C4-2B (cell line): ENCODE measurements around the gene APIP.

ENCODE experiments used
- H3K27ac ChIP-seq: fragments of 450-650 bp; 2 replicates; pipeline ENCODE4 v1.5.1; 2017
- CTCF ChIP-seq: fragments of 450-650 bp; conservative IDR thresholded peaks from 2 replicates; pipeline ENCODE4 v1.5.1; 2017; ENCODE audit warnings: mild to moderate bottlenecking
- ZFX ChIP-seq: fragments of 450-650 bp; IDR thresholded peaks from 2 replicates; pipeline ENCODE4 v1.6.1; 2017

APIP gene

GRCh38 chr11:34924714-34925113 lies 8.5 kb upstream of the APIP start:
- H3K27ac ChIP-seq, result no peak overlapping the region
- no peak for TF ChIP-seq ZFX
- no peak for TF ChIP-seq CTCF

DNA sequence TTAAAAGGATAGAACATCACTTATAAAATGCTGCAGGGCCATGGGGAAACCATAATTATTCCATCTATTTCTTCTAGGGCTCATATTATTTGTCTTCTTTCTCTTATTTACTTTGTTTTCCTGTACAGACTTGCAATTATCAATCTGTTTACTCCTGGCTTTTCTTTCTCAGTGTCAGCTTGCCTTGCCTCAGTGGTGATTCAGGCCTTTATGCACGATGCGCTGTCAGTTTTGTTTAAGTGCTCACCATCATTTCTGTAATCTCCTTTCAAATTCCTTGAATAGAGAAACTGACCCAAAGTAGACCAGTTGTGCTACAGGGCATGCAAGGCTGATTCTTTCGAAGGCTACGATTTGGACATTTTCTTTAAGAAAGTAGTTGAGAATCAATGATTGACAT lies 5.0 kb upstream of the APIP start:
- no peak for TF ChIP-seq CTCF
- TF ChIP-seq ZFX, result no peak
- H3K27ac ChIP-seq, result no peak overlapping the region

GRCh38 chr11:34916843-34917770 lies 928 bp upstream of the APIP start:
- H3K27ac ChIP-seq, result peak overlapping the region; percentile 98
- no peak for TF ChIP-seq CTCF
- TF ChIP-seq ZFX, result peak; percentile 71

GRCh38 chr11:34915136-34916014 lies 804 bp downstream of the APIP start:
- no peak for TF ChIP-seq ZFX
- no peak for TF ChIP-seq CTCF
- H3K27ac ChIP-seq, result peak overlapping the region; percentile 98

DNA sequence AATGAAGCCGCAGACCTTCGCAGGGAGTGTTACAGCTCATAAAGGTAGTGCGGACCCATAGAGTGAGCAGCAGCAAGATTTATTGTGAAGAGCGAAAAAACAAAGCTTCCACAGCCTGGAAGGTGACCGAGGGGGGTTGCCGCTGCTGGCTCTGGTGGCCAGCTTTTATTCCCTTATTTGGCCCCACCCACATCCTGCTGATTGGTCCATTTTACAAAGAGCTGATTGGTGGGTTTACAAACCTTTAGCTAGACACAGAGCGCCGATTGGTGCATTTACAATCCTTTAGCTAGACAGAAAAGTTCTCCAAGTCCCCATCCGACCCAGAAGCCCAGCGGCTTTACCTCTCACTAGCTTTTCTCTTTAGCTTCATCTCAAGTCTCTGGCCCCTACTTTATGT lies 2.6 kb downstream of the APIP start:
- peak overlapping the region; percentile 51; the same call in 1 of the 2 replicates for H3K27ac ChIP-seq

GRCh38 chr11:34911676-34912075 lies 4.5 kb downstream of the APIP start:
- H3K27ac ChIP-seq, result no peak overlapping the region
- TF ChIP-seq CTCF, result no peak
- no peak for TF ChIP-seq ZFX

- no peak for TF ChIP-seq CTCF
- TF ChIP-seq ZFX, result no peak
- H3K27ac ChIP-seq, result peak overlapping the region; percentile 53; the same call in 1 of the 2 replicates
Observed at GRCh38 chr11:34910817-34911216, 5.4 kb downstream of the APIP start.
